DND-41 (cell line): ENCODE measurements around the gene ZCCHC14.

Experiments
- CTCF ChIP-seq: IDR thresholded peaks from 2 replicates; pipeline ENCODE4 v1.5.1; 2012; ENCODE audit warnings: borderline replicate concordance, low read length, moderate library complexity, mild to moderate bottlenecking; ENCODE audit not compliant: poor library complexity, severe bottlenecking; ENCODE audit errors: extremely low read depth
- EZH2 ChIP-seq: IDR thresholded peaks from 3 replicates; pipeline ENCODE4 v1.6.1; 2012; ENCODE audit warnings: borderline replicate concordance, low read depth, mild to moderate bottlenecking, moderate library complexity, low read length, inconsistent platforms; ENCODE audit not compliant: severe bottlenecking

- TF ChIP-seq EZH2 (no peak), CTCF (no peak)
Measured at GRCh38 chr16:87540897-87541146, 48.0 kb upstream of the ZCCHC14 start.
